Measurements from ENCODE around the gene PEPD. TPM values are rescaled to one million over a fixed set of nuclear protein-coding genes. Genes with fewer than 3 reads are reported as not detected.

PEPD gene
- total and polyA plus RNA-seq, 2 of the 4 experiments (the other 2 are of a cell fraction) = 36.7 to 88.4 TPM

GRCh38 chr19:33464010-33464732, 57.4 kb downstream of the PEPD start:
- no peak overlapping the region for H2AK9ac ChIP-seq (replicated peaks; ENCODE audit: low read depth, low read length, poor library complexity)
- no peak overlapping the region for H3K56ac ChIP-seq (ENCODE audit: extremely low read depth, insufficient read depth, low read length)
- H3K79me1 ChIP-seq (ENCODE audit: low read depth in 1 of 2, low read length in 2 of 2) = no peaks in the 10 kb centered on the region
- H3K9ac ChIP-seq (ENCODE audit: low read depth, low read length) = no peak overlapping the region
- no peak for TF ChIP-seq MAZ (IDR thresholded peaks at IDR 0.05; ENCODE audit: borderline replicate concordance, low read depth, low read length)
- TF ChIP-seq ELK1 (IDR thresholded peaks at IDR 0.05; ENCODE audit: borderline replicate concordance, low read depth, low read length) = no peak
- TF ChIP-seq RCOR1 (IDR thresholded peaks at IDR 0.05; ENCODE audit: insufficient replicate concordance, low read length) = no peak
- no peak for TF ChIP-seq RFX5 (IDR thresholded peaks at IDR 0.05; ENCODE audit: low read depth, low read length)
- no peak for TF ChIP-seq SMC3 (IDR thresholded peaks at IDR 0.05; ENCODE audit: low read depth, low read length)
- no peak for TF ChIP-seq MAFK (IDR thresholded peaks at IDR 0.05; ENCODE audit: low read depth, low read length)
- TF ChIP-seq, protein P1, sequence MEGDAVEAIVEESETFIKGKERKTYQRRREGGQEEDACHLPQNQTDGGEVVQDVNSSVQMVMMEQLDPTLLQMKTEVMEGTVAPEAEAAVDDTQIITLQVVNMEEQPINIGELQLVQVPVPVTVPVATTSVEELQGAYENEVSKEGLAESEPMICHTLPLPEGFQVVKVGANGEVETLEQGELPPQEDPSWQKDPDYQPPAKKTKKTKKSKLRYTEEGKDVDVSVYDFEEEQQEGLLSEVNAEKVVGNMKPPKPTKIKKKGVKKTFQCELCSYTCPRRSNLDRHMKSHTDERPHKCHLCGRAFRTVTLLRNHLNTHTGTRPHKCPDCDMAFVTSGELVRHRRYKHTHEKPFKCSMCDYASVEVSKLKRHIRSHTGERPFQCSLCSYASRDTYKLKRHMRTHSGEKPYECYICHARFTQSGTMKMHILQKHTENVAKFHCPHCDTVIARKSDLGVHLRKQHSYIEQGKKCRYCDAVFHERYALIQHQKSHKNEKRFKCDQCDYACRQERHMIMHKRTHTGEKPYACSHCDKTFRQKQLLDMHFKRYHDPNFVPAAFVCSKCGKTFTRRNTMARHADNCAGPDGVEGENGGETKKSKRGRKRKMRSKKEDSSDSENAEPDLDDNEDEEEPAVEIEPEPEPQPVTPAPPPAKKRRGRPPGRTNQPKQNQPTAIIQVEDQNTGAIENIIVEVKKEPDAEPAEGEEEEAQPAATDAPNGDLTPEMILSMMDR (conservative IDR thresholded peaks at IDR 0.05; ENCODE audit: low read depth, low read length) = no peak
- no peak for TF ChIP-seq CHD1 (IDR thresholded peaks at IDR 0.05; ENCODE audit: low read depth, low read length)
- no peak for TF ChIP-seq RAD21 (IDR thresholded peaks at IDR 0.05; ENCODE audit: low read length)
- TF ChIP-seq BHLHE40 (IDR thresholded peaks at IDR 0.05; ENCODE audit: low read depth, low read length) = no peak
- TF ChIP-seq, protein P2, sequence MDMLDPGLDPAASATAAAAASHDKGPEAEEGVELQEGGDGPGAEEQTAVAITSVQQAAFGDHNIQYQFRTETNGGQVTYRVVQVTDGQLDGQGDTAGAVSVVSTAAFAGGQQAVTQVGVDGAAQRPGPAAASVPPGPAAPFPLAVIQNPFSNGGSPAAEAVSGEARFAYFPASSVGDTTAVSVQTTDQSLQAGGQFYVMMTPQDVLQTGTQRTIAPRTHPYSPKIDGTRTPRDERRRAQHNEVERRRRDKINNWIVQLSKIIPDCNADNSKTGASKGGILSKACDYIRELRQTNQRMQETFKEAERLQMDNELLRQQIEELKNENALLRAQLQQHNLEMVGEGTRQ (IDR thresholded peaks at IDR 0.05; ENCODE audit: low read depth, low read length) = no peak
- no peak for TF ChIP-seq NFE2L2 (IDR thresholded peaks at IDR 0.05; ENCODE audit: low read depth, low read length)
- no peak for TF ChIP-seq POLR2A (IDR thresholded peaks at IDR 0.05; ENCODE audit: low read depth, low read length)
- no peak for TF ChIP-seq CEBPB (IDR thresholded peaks at IDR 0.05; ENCODE audit: low read depth, low read length)
- no peak for TF ChIP-seq MXI1 (IDR thresholded peaks at IDR 0.05; ENCODE audit: borderline replicate concordance, low read depth, low read length)
- peaks cover 1% of the 10 kb centered on the region; the same call in 1 of the 2 replicates for H3K36me3 ChIP-seq (ENCODE audit: control insufficient read depth, insufficient read depth, low read length)
- no peak overlapping the region for H2BK5ac ChIP-seq (ENCODE audit: low read depth, low read length, poor library complexity, severe bottlenecking)
- no peak overlapping the region for H3K4me2 ChIP-seq (ENCODE audit: low read depth, low read length)
- no peak overlapping the region for H2AFZ ChIP-seq (replicated peaks; ENCODE audit: low read length, poor library complexity)
- H3K27me3 ChIP-seq (ENCODE audit: control insufficient read depth, insufficient read depth, low read length) = no peaks in the 10 kb centered on the region
- intact Hi-C loops (cut with micrococcal nuclease) (no loop called here), dilution Hi-C loops (cut with HindIII; ENCODE audit: low sequenced_read_pairs, unreplicated experiment) (no loop called here), in situ Hi-C loops (cut with MboI; ENCODE audit: low sequenced_read_pairs) (no loop called here)
- H3K18ac ChIP-seq (ENCODE audit: low read depth, low read length) = no peak overlapping the region
- ChIA-PET POLR2A (ENCODE audit: unreplicated experiment) (no interaction called here), CTCF (no interaction called here)
- no peaks in the 10 kb centered on the region for H4K20me1 ChIP-seq (ENCODE audit: insufficient read depth, low read length)
- H3K4me3 ChIP-seq (ENCODE audit: insufficient read depth, low read depth, low read length) = no peak overlapping the region
- no peak overlapping the region for H2AK5ac ChIP-seq (ENCODE audit: low read depth, low read length)
- DNase-seq = no peak
- ATAC-seq (ENCODE audit: low read depth) = no peak
- no peaks in the 10 kb centered on the region for H3K9me3 ChIP-seq (ENCODE audit: control insufficient read depth, insufficient read depth, low read length)
- peaks cover 3% of the 10 kb centered on the region; the same call in 1 of the 2 replicates for H3K9me1 ChIP-seq (ENCODE audit: insufficient read depth, low read length)
- no peak overlapping the region for H3K23ac ChIP-seq (ENCODE audit: low read depth, low read length)
- 93% methylated on average over 3 of the region's 12 CpGs; no CpG with 5 or more reads in 1 of the 2 experiments for WGBS, 2 experiments (ENCODE audit: extremely low coverage in 2 of 2, insufficient read length in 1 of 2)
- H2BK15ac ChIP-seq (ENCODE audit: low read depth, low read length) = no peak overlapping the region
- H3K4ac ChIP-seq (ENCODE audit: low read depth, low read length) = no peak overlapping the region
- no peak overlapping the region for H3K14ac ChIP-seq (replicated peaks; ENCODE audit: low read depth, low read length)
- peaks cover 2% of the 10 kb centered on the region; the same call in 1 of the 2 replicates for H3K4me1 ChIP-seq (ENCODE audit: control insufficient read depth, insufficient read depth, low read length)
- H4K91ac ChIP-seq (ENCODE audit: insufficient read depth, low read depth, low read length) = no peak overlapping the region
- H2BK20ac ChIP-seq (ENCODE audit: low read depth, low read length) = no peak overlapping the region
- no peak overlapping the region for H4K8ac ChIP-seq (ENCODE audit: low read depth in 2 of 2, low read length in 2 of 2)
- no peak overlapping the region for H3K27ac ChIP-seq (ENCODE audit: insufficient read depth, low read length)
- no peak overlapping the region for H2BK120ac ChIP-seq (ENCODE audit: low read depth, low read length)
- BruUV-seq (replicated peaks) = no TSS peak
- no peak overlapping the region for H4K5ac ChIP-seq (ENCODE audit: low read depth, low read length)
